Right lobe of liver (tissue), 6 donors: ENCODE measurements around the gene HRK. TPM values are rescaled to one million over a fixed set of nuclear protein-coding genes. Genes with fewer than 3 reads are reported as not detected.
A peak's percentile ranks its signal among the peaks of the same experiment; 100 is the strongest.

Experiments used
- ATAC-seq, 4 donors: fragments of 200-7000 bp; cut with Tn5 transposase; one replicate each; pipeline ENCODE4 v1.9.1; 2020; ENCODE audit warnings: mild to moderate bottlenecking in 4 of 4, moderate library complexity in 4 of 4
- DNase-seq, 3 donors: peaks; one replicate each; pipeline ENCODE4 v3.0.0-alpha.2; 2020
- H3K27ac ChIP-seq, 3 donors: fragments of 200-600 bp; one replicate each; pipeline ENCODE4 v1.8.0; 2022
- H3K27me3 ChIP-seq, 2 donors: fragments of 200-600 bp; one replicate each; pipeline ENCODE4 v1.8.0; 2022
- H3K36me3 ChIP-seq, 4 donors: fragments of 200-600 bp; sonication (generic) in 1 of 4; one replicate each; pipeline versions ENCODE4 v1.5.1 to v1.8.0; 2017 to 2022; ENCODE audit warnings: control low read depth in 1 of 4
- H3K4me1 ChIP-seq, 4 donors: fragments of 200-600 bp; sonication (generic) in 1 of 4; one replicate each; pipeline versions ENCODE4 v1.5.1 to v1.8.0; 2017 to 2022; ENCODE audit warnings: control low read depth in 1 of 4
- H3K4me3 ChIP-seq, 3 donors: fragments of 200-600 bp; one replicate each; pipeline ENCODE4 v1.8.0; 2022
- H3K9me3 ChIP-seq, 4 donors: fragments of 200-600 bp; sonication (generic) in 1 of 4; one replicate each; pipeline versions ENCODE4 v1.5.1 to v1.8.0; 2017 to 2022; ENCODE audit warnings: control low read depth in 1 of 4
- POLR2A ChIP-seq: fragments of 450-650 bp; IDR thresholded peaks from one replicate; pipeline ENCODE4 v1.6.1; 2017; ENCODE audit warnings: antibody characterized with exemption, mild to moderate bottlenecking
- WGBS: methylation state at CpG from one replicate; pipeline ENCODE4 v1.1.6; 2018; ENCODE audit warnings: low coverage, low lambda C conversion rate; ENCODE audit not compliant: insufficient coverage; ENCODE audit errors: missing lambda C conversion rate; 5-methylcytosine and 5-hydroxymethylcytosine counted together
- intact Hi-C, 2 donors: fragments of 100-400 bp; cut with DNase I; formaldehyde crosslinking; loops; one replicate each; pipeline versions ENCODE4 v1.11.2 to v1.14.1; 2022
- total RNA-seq, 6 experiments: library from RNA; depleted of rRNA in 2 of 6; stranded (reverse); fragments of >200 nt in 2 of 6; fragmentation: NEBNext Ultra II Directional in 3 of 6; extraction: Animal tissue kit (Norgen Biotek cat#: 25700) in 3 of 6; gene quantifications; one replicate each; pipeline versions ENCODE4 v1.1.0 to v1.2.4, GENCODE V29; 2016 to 2023
- TF ChIP-seq, protein P1 (sequence below), 4 donors: fragments of 200-600 bp in 3 of 4; fragments of 450-650 bp in 1 of 4; IDR thresholded peaks; one replicate each; pipeline versions ENCODE4 v1.5.1 to v1.8.0; 2016 to 2022; ENCODE audit warnings: antibody characterized with exemption in 4 of 4, mild to moderate bottlenecking in 2 of 4
- donor health status: DM: no; HTN: yes; CAD: no.
- donor health status: DM: no; HTN: no; CAD: no.
- donor health status: DM: no; HTN: no; CAD: no.
- donor health status: DM: no; HTN: yes; CAD: no.
- donor health status: DM: no; HTN: yes; CAD: no.

HRK gene
- total RNA-seq, 6 experiments from 2014 or later, result not detected

DNA sequence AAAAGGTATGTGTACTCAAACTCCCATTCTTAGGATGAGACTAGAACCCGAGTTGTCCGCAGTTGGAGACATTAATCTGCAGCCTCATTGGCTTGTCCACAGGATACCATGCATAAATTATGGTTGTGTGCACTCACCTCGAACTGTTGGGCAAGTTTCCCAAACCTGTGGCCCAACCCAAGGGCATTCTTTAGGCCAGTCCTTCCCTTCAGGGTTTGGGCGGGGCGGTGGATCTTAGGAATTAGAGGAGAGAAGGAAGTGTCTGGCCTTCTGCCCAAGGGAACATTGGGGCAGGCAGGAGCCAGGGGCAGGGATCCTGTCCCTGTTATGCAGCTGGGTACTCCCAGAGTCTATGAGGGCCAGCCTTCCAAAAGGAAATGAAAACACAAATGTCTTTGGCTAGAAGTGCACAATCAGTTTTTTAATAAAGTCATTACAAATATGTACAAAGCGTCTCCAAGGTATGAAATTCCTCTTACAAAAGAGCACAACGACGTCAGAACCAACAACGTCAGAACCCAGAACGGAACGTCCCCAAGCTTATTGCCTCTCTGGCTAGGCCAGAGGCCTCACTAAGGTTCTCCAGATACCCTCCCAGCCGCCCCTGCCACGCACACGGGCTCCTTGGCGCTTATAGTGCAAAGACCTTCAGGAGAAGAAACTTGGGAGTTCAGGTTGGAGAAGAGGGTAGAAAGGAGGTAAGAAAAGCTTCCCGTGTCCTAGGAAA, 25.3 kb downstream of the HRK start:
- no peaks in the 10 kb centered on the region for H3K4me1 ChIP-seq
- H3K36me3 ChIP-seq, result no peaks in the 10 kb centered on the region
- no peak overlapping the region for H3K27ac ChIP-seq
- H3K27me3 ChIP-seq, result peaks cover 0 to 6% of the 10 kb centered on the region in 2 donors
- no peak for DNase-seq
- H3K9me3 ChIP-seq, result no peaks in the 10 kb centered on the region
- 65% methylated on average over 14 of the region's 16 CpGs for WGBS
- intact Hi-C loops, result no loop called here
- H3K4me3 ChIP-seq, result no peak overlapping the region
- no peak for ATAC-seq
- TF ChIP-seq, protein P1, sequence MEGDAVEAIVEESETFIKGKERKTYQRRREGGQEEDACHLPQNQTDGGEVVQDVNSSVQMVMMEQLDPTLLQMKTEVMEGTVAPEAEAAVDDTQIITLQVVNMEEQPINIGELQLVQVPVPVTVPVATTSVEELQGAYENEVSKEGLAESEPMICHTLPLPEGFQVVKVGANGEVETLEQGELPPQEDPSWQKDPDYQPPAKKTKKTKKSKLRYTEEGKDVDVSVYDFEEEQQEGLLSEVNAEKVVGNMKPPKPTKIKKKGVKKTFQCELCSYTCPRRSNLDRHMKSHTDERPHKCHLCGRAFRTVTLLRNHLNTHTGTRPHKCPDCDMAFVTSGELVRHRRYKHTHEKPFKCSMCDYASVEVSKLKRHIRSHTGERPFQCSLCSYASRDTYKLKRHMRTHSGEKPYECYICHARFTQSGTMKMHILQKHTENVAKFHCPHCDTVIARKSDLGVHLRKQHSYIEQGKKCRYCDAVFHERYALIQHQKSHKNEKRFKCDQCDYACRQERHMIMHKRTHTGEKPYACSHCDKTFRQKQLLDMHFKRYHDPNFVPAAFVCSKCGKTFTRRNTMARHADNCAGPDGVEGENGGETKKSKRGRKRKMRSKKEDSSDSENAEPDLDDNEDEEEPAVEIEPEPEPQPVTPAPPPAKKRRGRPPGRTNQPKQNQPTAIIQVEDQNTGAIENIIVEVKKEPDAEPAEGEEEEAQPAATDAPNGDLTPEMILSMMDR (IDR thresholded peaks at IDR 0.05), result no peak
- TF ChIP-seq POLR2A, result no peak

DNA sequence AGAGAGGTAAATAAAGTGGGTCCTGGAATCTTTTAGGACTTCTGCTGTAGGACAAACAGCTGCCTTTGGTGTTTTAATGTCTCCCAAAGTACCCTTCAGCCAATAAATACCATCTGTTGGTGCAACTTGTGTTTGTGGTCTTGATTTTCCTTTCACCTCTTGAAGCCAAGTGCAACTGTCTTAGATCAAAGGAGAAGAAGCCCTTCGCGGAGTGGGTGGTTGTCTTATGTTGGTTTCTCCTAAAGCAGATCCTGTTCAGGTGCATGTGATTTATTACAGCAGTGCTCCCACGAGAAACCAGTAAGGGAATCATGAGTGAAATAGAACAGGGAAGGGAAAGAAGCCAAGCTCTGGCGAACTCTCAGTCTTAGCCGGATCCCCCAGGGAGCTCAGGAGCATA, 27.7 kb downstream of the HRK start:
- 40% methylated on average over 3 of the region's 5 CpGs for WGBS
- Histone ChIP-seq H3K4me1 (no peaks in the 10 kb centered on the region), H3K27ac (no peak overlapping the region), H3K27me3 (peaks cover 0 to 6% of the 10 kb centered on the region in 2 donors), H3K36me3 (no peaks in the 10 kb centered on the region), H3K9me3 (no peaks in the 10 kb centered on the region), H3K4me3 (no peak overlapping the region)
- ATAC-seq (no peak), DNase-seq (no peak)
- TF ChIP-seq, protein P1 (IDR thresholded peaks at IDR 0.05), result no peak
- TF ChIP-seq POLR2A, result no peak
- intact Hi-C loops, result no loop called here

DNA sequence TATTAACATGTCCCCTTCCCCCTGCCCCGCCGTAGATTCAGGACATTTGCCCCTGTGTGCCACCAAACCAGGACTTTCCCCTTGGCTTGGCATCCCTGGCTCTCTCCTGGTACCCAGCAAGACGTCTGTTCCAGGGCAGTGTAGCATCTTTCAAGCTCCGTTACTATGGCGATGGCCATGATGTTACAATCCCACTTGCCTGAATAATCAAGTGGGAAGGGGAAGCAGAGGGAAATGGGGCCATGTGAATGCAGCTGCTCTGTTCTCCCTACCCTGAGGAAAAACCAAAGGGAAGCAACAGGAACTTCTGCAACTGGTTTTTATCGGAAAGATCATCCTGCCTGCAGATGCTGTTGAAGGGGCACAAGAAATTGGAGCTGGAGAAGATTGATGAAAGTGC, 28.9 kb downstream of the HRK start:
- WGBS, result 69% methylated on average over 3 of the region's 6 CpGs
- intact Hi-C loops, result no loop called here
- Histone ChIP-seq H3K27ac (no peak overlapping the region), H3K4me1 (no peaks in the 10 kb centered on the region), H3K27me3 (peaks cover 0 to 6% of the 10 kb centered on the region in 2 donors), H3K4me3 (no peak overlapping the region), H3K9me3 (no peaks in the 10 kb centered on the region), H3K36me3 (no peaks in the 10 kb centered on the region)
- DNase-seq (no peak), ATAC-seq (no peak)
- TF ChIP-seq, protein P1 (IDR thresholded peaks at IDR 0.05), result no peak
- no peak for TF ChIP-seq POLR2A

DNA sequence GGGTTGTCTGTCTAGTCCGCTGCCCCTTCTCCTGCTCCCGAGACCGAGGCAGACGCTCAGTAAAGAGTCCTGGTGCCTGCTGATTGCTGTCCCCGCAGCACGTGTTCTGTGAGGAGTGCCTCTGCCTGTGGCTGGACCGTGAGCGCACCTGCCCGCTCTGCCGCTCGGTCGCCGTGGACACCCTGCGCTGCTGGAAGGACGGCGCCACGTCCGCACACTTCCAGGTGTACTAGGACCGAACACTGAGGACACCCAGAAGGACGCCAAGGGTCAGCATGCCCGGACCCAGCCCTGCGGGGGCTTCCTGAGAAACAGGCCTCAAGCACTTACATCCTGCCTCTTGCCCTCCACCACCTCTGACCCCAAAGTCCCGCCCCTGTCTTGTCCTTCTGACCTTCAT, 32.0 kb downstream of the HRK start:
- no peaks in the 10 kb centered on the region for H3K4me1 ChIP-seq
- peak in 1 of 4 donors; percentile 41 for ATAC-seq
- no peaks in the 10 kb centered on the region for H3K36me3 ChIP-seq
- TF ChIP-seq POLR2A, result no peak
- TF ChIP-seq, protein P1 (IDR thresholded peaks at IDR 0.05), result no peak
- H3K27ac ChIP-seq, result no peak overlapping the region
- no peaks in the 10 kb centered on the region for H3K9me3 ChIP-seq
- WGBS, result 86% methylated on average over 4 of the region's 23 CpGs
- H3K4me3 ChIP-seq, result no peak overlapping the region
- H3K27me3 ChIP-seq, result no peaks in the 10 kb centered on the region
- intact Hi-C loops, result no loop called here
- no peak for DNase-seq
